HG03097 (cell line): Measurements from ENCODE around the gene CD99.
"Not testable (repeated sequence)": the region's sequence is repeated elsewhere in the genome, so short reads cannot be mapped to it uniquely, and the experiment has no call there.

Experiments used
- ATAC-seq: cut with Tn5 transposase; IDR thresholded peaks from one replicate; pipeline ENCODE4 v1.9.1; 2021; ENCODE audit not compliant: unreplicated experiment, low FRiP score

Gene CD99

DNA sequence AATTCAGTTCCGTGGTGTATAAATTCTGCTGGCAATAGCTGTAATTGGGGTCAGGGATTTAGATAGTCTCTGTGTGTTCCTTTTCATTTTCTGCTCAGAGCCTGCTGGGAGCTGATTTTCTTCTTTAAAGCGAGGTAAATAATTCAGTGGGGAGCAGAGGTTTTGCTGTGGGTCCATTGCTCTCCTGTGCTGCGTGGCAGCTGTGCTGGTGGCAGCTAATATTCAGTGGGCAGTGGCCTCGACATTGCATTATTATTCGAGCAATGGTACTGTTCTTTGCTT is 74.4 kb downstream of the CD99 start:
- no peak for ATAC-seq

DNA sequence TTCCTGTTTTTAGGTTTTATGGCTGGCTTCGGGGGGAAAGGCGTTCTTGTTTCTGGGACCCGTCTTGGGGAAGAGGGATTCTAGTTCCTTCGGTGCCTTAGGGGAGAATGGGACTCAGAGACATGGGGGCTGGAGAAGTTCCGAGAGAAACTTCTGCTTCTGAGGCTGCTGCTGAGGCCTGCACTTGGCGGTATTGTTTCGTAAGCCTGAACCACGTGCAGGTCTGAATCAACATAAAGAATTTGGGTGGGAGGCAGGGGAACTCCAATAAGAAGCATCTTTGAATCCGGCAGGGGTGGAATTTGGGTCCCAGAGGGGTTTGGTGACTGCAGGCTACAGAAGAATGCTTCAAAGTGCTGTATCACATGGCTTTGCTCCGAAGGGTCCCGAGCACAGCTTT is 75.8 kb downstream of the CD99 start:
- ATAC-seq, result no peak

DNA sequence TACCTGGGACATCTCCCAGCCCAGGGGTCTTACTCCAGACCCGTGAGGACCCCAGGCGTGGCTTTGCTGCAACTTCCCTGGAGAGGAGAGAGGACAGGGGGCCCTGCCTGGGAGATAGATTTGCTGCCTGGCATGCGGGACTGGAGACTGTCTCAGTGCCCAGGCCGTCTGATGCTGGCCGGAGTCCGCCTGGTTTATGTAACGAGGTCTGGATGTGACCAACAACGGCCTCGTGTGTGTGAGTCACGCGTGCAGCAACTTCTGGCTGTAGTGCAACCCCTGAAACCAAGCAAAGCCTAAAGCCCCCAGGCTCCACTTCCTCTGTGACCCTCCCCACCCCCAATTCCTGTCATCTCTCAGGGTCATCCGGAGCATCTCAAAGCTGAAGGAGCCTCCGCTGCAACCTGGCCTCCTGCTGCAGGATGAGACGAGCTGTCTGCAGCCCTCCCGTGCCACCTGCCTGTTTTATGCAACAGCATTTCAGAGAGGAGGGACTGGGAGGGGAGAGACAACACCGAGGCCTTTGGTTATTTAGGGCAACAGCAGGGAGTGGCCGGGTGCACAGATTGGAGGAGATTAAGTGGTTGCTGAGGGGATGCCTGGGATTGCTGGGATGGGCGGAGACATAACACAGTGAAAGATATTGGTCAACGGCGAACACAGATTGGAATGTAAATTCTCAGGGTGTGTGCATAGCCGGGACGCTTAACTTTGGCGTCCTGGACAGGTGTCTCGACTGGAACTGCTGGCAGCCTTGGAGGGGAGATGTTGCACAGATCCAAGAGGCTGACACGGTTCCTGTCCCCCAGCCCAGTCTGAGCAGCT is 76.7 kb downstream of the CD99 start:
- no peak for ATAC-seq

DNA sequence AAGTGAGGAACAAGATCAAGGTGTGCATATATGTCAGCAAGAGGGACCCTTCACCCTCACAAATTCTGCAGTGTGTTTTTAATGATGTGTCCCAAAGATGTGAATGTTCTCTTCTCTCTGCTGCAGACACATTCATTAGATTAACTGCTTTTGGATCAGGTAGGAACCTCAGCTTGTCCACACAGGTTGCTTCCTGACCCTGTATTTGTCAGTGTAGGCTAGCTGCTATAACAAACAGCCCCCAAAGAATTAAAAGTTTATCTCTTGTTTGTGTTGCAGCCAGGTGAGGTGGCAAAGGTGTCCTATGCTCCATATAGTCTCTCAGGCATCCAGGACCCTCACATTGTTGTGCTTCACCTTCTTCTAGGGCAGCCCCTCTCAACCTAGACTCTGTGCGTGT is 78.5 kb downstream of the CD99 start:
- ATAC-seq, result no peak

DNA sequence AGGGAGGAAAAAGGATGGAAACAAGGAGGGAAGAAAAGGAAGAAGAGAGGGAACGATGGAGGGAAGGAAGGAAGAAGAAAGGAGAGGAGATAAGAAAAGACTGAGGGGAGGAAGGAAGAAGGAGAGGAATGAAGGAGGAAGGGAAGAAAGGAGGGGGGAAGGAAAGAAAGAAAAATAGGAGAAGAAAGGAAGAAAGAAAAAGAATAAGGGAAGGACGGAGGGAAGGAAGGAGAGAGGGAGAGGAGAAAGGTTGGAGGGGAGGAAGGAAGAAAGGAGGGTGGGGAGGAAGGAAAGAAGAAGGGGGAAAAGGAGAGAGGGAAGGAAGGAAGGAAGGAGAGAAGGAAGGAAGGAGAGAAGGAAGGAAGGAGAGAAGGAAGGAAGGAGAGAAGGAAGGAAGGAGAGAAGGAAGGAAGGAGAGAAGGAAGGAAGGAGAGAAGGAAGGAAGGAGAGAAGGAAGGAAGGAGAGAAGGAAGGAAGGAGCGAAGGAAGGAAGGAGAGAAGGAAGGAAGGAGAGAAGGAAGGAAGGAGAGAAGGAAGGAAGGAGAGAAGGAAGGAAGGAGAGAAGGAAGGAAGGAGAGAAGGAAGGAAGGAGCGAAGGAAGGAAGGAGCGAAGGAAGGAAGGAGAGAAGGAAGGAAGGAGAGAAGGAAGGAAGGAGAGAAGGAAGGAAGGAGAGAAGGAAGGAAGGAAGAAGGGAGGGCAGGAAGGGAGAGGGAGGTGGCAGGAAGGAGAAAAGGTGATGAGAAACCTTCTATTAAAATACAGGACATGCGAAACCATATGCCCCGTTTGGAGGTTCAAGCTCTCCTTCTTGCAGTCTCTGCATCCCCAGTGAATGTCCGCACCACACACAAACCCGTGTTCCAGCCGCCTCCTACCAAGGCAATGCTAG is 82.3 kb downstream of the CD99 start:
- not testable (repeated sequence) for ATAC-seq

DNA sequence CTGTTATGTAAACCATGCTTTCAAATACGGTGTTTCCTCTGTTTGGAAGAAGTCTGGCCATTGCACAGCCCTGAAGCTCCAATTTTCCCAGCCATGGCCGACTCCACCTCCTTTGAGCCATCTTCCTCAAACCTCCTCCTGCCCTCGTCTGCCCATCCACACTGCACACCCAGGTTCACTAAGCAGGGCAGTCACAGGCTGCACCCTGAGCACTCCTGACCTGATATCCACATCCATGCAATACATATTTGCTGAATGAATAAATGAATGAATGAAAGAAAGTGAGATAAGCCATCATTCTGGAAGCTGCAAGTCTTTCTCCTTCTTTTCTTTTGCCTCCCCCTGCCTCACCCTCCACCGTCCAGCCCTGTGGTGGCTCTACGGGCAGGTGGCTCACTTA is 83.0 kb downstream of the CD99 start:
- no peak for ATAC-seq

DNA sequence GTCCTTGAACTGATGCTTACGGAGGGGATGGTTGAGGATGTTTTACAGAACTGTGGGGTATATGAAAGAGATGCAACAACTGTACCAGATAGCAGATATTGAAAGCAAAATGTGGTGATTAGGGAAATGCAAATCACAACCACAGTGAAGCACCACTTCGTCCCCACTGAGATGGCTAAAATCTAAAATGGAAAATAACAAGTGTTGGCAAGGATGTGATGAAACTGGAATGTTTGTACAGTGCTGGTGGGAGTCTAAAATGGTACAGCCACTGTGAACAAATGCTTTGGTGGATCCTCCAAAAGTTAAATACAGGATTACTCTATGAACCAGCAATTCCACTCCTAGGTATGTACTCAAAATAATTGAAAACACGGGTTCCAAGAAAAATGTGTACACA is 83.7 kb downstream of the CD99 start:
- no peak for ATAC-seq

DNA sequence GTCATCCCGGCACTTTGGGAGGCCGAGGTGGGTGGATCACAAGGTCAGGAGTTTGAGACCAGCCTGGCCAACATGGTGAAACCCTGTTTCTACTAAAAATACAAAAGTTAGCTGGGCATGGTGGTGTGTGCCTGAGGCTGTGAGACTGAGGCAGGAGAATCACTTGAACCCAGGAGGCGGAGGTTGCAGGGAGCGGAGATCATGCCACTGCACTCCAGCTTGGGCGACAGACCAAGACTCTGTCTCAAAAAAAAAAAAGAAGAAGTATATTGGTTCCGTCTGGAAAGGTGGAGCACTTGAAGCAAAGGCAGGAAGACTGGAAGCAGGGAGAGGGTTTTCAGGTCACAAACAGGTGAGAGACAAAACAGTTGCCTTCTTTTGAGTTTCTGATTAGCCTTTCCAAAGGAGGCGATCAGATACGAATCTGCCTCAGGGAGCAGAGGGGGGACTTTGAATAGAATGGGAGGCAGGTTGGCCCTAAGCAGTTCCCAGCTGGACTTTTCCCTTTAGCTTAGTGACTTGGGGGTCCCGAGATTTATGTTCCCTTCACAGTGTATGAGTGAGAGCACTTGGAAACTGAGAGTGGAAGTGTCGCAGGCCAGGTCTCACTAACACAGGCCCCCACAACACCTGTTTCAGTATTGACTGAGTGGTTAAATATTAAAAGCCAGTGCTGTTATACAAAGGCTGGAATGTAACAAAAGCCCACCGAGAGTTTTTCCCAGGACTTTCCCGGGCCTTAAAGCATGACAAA is 89.6 kb downstream of the CD99 start:
- peak; percentile 49 for ATAC-seq

DNA sequence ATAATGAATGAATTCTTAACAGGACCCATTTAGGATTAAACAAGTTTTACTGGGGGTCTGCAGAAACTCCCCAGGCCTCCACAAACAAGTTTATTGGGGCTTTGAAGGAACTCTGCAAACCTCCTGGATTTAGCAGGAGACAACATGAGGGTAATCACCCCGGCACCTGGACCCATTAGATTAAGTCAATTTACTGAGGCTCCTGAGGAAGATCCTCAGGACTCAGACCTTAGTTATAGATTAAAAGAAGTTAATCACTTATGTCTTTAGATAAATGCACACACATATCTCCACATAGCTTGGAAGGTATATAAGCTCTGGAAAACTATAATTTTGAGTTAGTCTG is 90.1 kb downstream of the CD99 start:
- ATAC-seq, result no peak

- peak; percentile 54 for ATAC-seq
These were observed 90.6 kb downstream of the CD99 start for GRCh38 chrX:2781698-2782097.

DNA sequence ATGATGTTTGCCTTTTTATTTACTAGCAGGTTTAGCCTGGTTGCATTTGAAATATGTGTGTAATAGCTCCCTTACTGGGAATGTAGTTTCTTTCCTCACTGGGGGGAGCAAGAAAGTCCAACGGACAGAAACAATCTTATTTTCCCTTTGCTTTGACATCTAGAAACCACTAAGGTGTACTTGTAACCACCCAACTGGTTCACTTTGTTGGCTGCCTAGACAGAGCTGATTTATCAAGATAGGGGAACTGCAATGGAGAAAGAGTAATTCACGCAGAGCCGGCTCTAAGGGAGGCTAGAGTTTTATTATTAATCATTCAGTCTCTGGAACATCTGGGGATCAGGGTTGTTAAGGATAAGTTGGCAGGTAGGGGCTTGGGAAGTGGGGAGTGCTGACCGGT is 91.1 kb downstream of the CD99 start:
- no peak for ATAC-seq

GRCh38 chrX:2782778-2783177 is 91.7 kb downstream of the CD99 start:
- no peak for ATAC-seq

DNA sequence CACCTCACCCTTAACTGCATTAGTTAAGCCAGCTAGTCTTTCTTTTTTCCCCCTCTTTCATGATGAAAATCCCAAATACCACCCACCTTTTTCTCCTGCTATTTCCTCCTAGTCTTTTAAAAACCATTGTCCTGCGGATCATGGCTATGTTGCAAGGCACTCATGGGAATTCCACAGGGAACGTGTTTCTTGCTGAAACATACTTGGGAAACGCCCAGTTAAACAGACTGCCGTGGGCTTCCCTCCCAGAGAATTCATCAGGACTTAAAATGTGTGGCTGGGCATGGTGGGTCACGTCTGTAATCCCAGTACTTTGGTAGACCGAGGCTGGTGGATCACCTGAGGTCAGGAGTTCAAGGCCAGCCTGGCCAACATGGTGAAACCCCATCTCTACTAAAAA is 92.9 kb downstream of the CD99 start:
- no peak for ATAC-seq

DNA sequence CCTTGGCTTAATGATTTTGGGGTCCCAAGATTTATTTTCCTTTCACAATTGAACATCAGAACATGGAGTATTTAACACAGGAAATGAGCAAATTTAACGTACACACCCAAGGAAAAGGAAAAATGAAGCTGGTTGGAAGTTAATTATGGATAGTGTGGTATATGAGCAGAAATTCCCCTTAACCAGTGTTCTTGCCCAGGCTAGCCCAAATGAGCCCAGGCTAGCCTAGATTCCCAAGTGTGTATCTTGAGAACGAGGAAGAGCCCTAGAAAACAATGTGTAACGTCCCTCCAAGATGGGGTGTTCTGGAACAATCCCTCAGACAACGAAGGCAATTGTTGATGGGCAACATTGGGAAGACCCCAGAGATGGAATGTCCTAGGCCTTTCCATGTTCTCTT is 94.4 kb downstream of the CD99 start:
- ATAC-seq, result no peak

DNA sequence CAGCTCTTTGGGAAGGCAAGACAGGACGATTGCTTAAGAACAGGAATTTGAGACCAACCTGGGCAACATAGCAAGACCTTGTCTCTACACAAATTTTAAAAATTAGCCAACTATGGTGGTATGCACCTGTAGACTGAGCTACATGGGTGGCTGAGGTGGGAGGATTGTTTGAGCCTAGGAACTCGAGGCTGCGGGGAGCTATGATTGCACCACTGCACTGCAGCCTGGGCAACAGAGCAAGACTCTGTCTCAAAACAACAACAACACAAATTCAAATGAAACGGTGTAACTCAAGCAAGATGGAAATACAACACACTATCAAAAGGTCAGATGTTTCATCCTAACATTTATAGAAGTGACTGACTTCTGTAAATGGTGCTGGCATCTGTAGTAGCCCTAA is 97.9 kb downstream of the CD99 start:
- ATAC-seq, result no peak

DNA sequence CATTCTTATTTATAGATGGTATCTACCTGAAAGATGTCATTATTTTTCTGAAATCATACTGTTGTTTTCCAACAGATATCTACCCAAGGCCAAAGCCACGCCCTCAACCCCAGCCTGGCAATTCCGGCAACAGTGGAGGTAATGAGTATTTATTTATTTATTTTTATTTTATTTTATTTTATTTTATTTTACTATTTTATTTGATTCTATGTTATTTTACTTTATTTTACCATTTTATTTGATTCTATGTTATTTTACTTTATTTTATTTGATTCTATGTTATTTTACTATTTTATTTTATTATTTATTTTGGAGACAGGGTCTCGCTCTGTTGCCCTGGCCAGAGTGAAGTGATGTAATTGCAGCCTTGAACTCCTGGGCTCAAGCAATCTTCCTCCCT is 98.5 kb downstream of the CD99 start:
- ATAC-seq, result no peak
